ENCODE data around the gene ABCB9. TPM values are rescaled to one million over a fixed set of nuclear protein-coding genes. Genes with fewer than 3 reads are reported as not detected.

Gene ABCB9
- total RNA-seq, 1 experiment from 2014 or later, result 20.9 TPM

GRCh38 chr12:123003257-123003656, 37.0 kb upstream of the ABCB9 start:
- no peaks in the 10 kb centered on the region for H3K4me1 ChIP-seq (ENCODE audit: insufficient read depth, low read length)
- DNase-seq (no peak), ATAC-seq (no peak)
- ChIA-PET CTCF (no interaction called here), POLR2A (ENCODE audit: unreplicated experiment) (no interaction called here)
- H3K4me3 ChIP-seq (ENCODE audit: low read length), result no peak overlapping the region
- H3K4me2 ChIP-seq (ENCODE audit: low read length), result no peak overlapping the region
- H3F3A ChIP-seq (ENCODE audit: low read length, unreplicated experiment), result no peaks in the 10 kb centered on the region
- intact Hi-C loops (cut with micrococcal nuclease), result no loop called here
- no peaks in the 10 kb centered on the region for H4K20me1 ChIP-seq (ENCODE audit: low read length)
- no peaks in the 10 kb centered on the region for H3K9me3 ChIP-seq (ENCODE audit: low read length)
- TF ChIP-seq EZH2 (IDR thresholded peaks at IDR 0.05; ENCODE audit: low read length, unreplicated experiment) (no peak), EZH2phosphoT487 (IDR thresholded peaks at IDR 0.05; ENCODE audit: borderline replicate concordance, low read length) (no peak), CTCF (conservative IDR thresholded peaks at IDR 0.05; ENCODE audit: low read depth, low read length) (no peak)
- no peaks in the 10 kb centered on the region for H3K9me2 ChIP-seq (replicated peaks; ENCODE audit: low read length)
- H3K9ac ChIP-seq (ENCODE audit: low read length), result no peak overlapping the region
- H3K36me3 ChIP-seq (ENCODE audit: low read depth, low read length), result no peaks in the 10 kb centered on the region
- H3K79me2 ChIP-seq (ENCODE audit: low read length), result no peaks in the 10 kb centered on the region
- no TSS peak for BruUV-seq (replicated peaks)
- no peaks in the 10 kb centered on the region for H3K27me3 ChIP-seq (ENCODE audit: low read length)
- H3K27ac ChIP-seq (ENCODE audit: low read length), result no peak overlapping the region
- no peak overlapping the region for H2AFZ ChIP-seq (ENCODE audit: low read length)

- H4K20me1 ChIP-seq (ENCODE audit: low read length), result no peaks in the 10 kb centered on the region
- ATAC-seq, result no peak
- H3K4me2 ChIP-seq (ENCODE audit: low read length), result no peak overlapping the region
- no peaks in the 10 kb centered on the region for H3F3A ChIP-seq (ENCODE audit: low read length, unreplicated experiment)
- no peaks in the 10 kb centered on the region for H3K79me2 ChIP-seq (ENCODE audit: low read length)
- H2AFZ ChIP-seq (ENCODE audit: low read length), result no peak overlapping the region
- no peaks in the 10 kb centered on the region for H3K9me2 ChIP-seq (replicated peaks; ENCODE audit: low read length)
- no peaks in the 10 kb centered on the region for H3K36me3 ChIP-seq (ENCODE audit: low read depth, low read length)
- DNase-seq, result no peak
- H3K4me1 ChIP-seq (ENCODE audit: insufficient read depth, low read length), result no peaks in the 10 kb centered on the region
- intact Hi-C loops (cut with micrococcal nuclease), result no loop called here
- no peak overlapping the region for H3K9ac ChIP-seq (ENCODE audit: low read length)
- H3K27me3 ChIP-seq (ENCODE audit: low read length), result no peaks in the 10 kb centered on the region
- no peak overlapping the region for H3K4me3 ChIP-seq (ENCODE audit: low read length)
- no peak overlapping the region for H3K27ac ChIP-seq (ENCODE audit: low read length)
- no peak for TF ChIP-seq CTCF (conservative IDR thresholded peaks at IDR 0.05; ENCODE audit: low read depth, low read length)
- TF ChIP-seq EZH2phosphoT487 (IDR thresholded peaks at IDR 0.05; ENCODE audit: borderline replicate concordance, low read length), result no peak
- no peak for TF ChIP-seq EZH2 (IDR thresholded peaks at IDR 0.05; ENCODE audit: low read length, unreplicated experiment)
- ChIA-PET CTCF (no interaction called here), POLR2A (ENCODE audit: unreplicated experiment) (no interaction called here)
- BruUV-seq (replicated peaks), result no TSS peak
- H3K9me3 ChIP-seq (ENCODE audit: low read length), result no peaks in the 10 kb centered on the region
Measured at GRCh38 chr12:123001464-123001863, 35.2 kb upstream of the ABCB9 start.

DNA sequence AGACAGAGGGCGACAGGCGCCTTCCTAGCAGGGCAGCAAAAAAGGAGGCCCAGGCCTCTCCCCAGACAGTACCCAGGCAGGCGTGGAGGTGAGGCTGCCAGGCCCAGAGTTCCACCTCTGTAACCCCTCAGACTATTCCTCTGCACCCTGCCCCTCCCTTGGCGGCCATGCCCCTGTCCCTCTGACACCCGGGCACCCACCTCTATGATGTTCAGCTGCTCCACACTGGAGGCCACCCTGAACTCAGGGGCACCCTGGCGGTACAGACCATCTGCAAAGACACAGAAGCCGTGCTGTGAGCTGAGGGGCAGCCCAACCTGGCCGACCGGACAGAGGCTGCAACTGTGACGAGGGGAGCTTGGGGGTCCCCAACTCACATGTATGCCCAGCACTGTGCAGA, 34.3 kb upstream of the ABCB9 start:
- ChIA-PET CTCF (no interaction called here), POLR2A (ENCODE audit: unreplicated experiment) (no interaction called here)
- intact Hi-C loops (cut with micrococcal nuclease), result no loop called here
- no peaks in the 10 kb centered on the region for H3K9me3 ChIP-seq (ENCODE audit: low read length)
- no peaks in the 10 kb centered on the region for H3K4me1 ChIP-seq (ENCODE audit: insufficient read depth, low read length)
- no peak for TF ChIP-seq EZH2phosphoT487 (IDR thresholded peaks at IDR 0.05; ENCODE audit: borderline replicate concordance, low read length)
- no peaks in the 10 kb centered on the region for H3K36me3 ChIP-seq (ENCODE audit: low read depth, low read length)
- no peaks in the 10 kb centered on the region for H4K20me1 ChIP-seq (ENCODE audit: low read length)
- no peak overlapping the region for H3K27ac ChIP-seq (ENCODE audit: low read length)
- H3K9ac ChIP-seq (ENCODE audit: low read length), result no peak overlapping the region
- H2AFZ ChIP-seq (ENCODE audit: low read length), result no peak overlapping the region
- BruUV-seq (replicated peaks), result no TSS peak
- no peaks in the 10 kb centered on the region for H3K9me2 ChIP-seq (replicated peaks; ENCODE audit: low read length)
- no peaks in the 10 kb centered on the region for H3F3A ChIP-seq (ENCODE audit: low read length, unreplicated experiment)
- no peaks in the 10 kb centered on the region for H3K79me2 ChIP-seq (ENCODE audit: low read length)
- H3K4me3 ChIP-seq (ENCODE audit: low read length), result no peak overlapping the region
- no peak for DNase-seq
- no peaks in the 10 kb centered on the region for H3K27me3 ChIP-seq (ENCODE audit: low read length)
- ATAC-seq, result no peak
- no peak overlapping the region for H3K4me2 ChIP-seq (ENCODE audit: low read length)
